ENCODE measurements around the gene C9orf40. TPM values are rescaled to one million over a fixed set of nuclear protein-coding genes. Genes with fewer than 3 reads are reported as not detected.

The C9orf40 gene
- total and polyA plus RNA-seq, 2 experiments from 2014 or later, result 6.1 to 8.5 TPM

DNA sequence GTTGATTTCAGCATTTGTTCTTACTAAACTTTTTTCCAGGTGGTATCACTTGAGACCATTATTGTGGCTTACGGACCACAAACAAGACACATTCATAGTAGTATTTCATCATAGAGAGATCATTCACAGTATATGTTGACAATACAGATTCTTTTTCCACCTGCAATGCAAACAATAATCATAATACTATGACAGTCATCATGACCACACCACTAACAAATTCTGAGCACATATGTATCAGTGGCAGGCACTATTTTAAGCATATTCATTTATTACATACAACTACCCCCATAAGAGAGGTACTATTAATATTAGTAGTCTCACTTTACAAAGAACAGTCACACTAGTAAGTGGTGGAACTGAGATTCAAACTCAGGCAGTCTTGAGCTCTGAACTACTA, 31.0 kb upstream of the C9orf40 start:
- no peaks in the 10 kb centered on the region for H3K9me3 ChIP-seq (ENCODE audit: low read depth)
- no peaks in the 10 kb centered on the region for H3F3A ChIP-seq (ENCODE audit: insufficient read depth)
- H3K36me3 ChIP-seq (ENCODE audit: low read depth), result peaks cover 5% of the 10 kb centered on the region; the same call in 1 of the 2 replicates
- H3K9ac ChIP-seq, result no peak overlapping the region
- H3K4me3 ChIP-seq, result no peak overlapping the region
- WGBS, 2 experiments (ENCODE audit: low coverage in 1 of 2, low lambda C conversion rate in 2 of 2, missing lambda C conversion rate in 2 of 2), result 97 to 100% methylated on average over 1 of the region's 1 CpG
- no peaks in the 10 kb centered on the region for H3K9me2 ChIP-seq (ENCODE audit: insufficient read depth)
- in situ Hi-C loops (cut with MboI), result no loop called here
- H3K4me2 ChIP-seq (ENCODE audit: unreplicated experiment), result no peak overlapping the region
- H3K27ac ChIP-seq, result no peak overlapping the region
- no peaks in the 10 kb centered on the region for H3K4me1 ChIP-seq (ENCODE audit: insufficient read depth)
- no peaks in the 10 kb centered on the region for H3K27me3 ChIP-seq (replicated peaks; ENCODE audit: insufficient read depth)
- H2AFZ ChIP-seq, result no peak overlapping the region
- DNase-seq, result no peak
- H3K79me2 ChIP-seq (ENCODE audit: insufficient read depth), result no peaks in the 10 kb centered on the region
- no peaks in the 10 kb centered on the region for H4K20me1 ChIP-seq (ENCODE audit: insufficient read depth)
- no peak for TF ChIP-seq EZH2phosphoT487 (IDR thresholded peaks at IDR 0.05; ENCODE audit: insufficient read depth, low read depth)

DNA sequence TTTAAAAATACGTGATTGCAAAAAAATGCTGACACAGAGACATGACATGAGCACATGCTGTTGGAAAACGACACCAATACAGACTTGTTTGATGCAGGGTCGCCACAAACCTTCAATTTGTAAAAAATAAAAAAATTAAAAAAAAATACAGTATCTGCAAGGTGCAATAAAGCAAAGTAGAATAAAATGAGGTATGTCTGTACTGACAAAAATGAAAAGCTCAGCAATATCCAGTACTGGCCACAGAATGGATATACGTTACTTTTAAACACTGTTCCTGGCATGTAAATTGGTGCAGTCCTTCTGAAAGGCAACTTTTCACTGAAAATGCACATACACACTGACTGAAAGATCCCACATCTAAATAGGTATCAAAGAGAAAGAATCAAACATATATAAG, 27.1 kb upstream of the C9orf40 start:
- Histone ChIP-seq H3K27ac (no peak overlapping the region), H4K20me1 (ENCODE audit: insufficient read depth) (no peaks in the 10 kb centered on the region), H3K36me3 (ENCODE audit: low read depth) (peaks cover 17% of the 10 kb centered on the region), H3K9ac (no peak overlapping the region), H3K27me3 (replicated peaks; ENCODE audit: insufficient read depth) (no peaks in the 10 kb centered on the region), H3K9me3 (ENCODE audit: low read depth) (no peaks in the 10 kb centered on the region), H3F3A (ENCODE audit: insufficient read depth) (no peaks in the 10 kb centered on the region), H3K4me2 (ENCODE audit: unreplicated experiment) (no peak overlapping the region), H3K4me1 (ENCODE audit: insufficient read depth) (no peaks in the 10 kb centered on the region), H3K4me3 (no peak overlapping the region), H3K9me2 (ENCODE audit: insufficient read depth) (no peaks in the 10 kb centered on the region), H3K79me2 (ENCODE audit: insufficient read depth) (no peaks in the 10 kb centered on the region), H2AFZ (no peak overlapping the region)
- 96 to 97% methylated on average over 4 of the region's 4 CpGs for WGBS, 2 experiments (ENCODE audit: low coverage in 1 of 2, low lambda C conversion rate in 2 of 2, missing lambda C conversion rate in 2 of 2)
- DNase-seq, result no peak
- in situ Hi-C loops (cut with MboI), result no loop called here
- TF ChIP-seq EZH2 (IDR thresholded peaks at IDR 0.05; ENCODE audit: insufficient read depth, poor library complexity, severe bottlenecking) (no peak), EZH2phosphoT487 (IDR thresholded peaks at IDR 0.05; ENCODE audit: insufficient read depth, low read depth) (no peak)

- Histone ChIP-seq H3K27ac (no peak overlapping the region), H3K79me2 (ENCODE audit: insufficient read depth) (no peaks in the 10 kb centered on the region), H4K20me1 (ENCODE audit: insufficient read depth) (no peaks in the 10 kb centered on the region), H3K4me2 (ENCODE audit: unreplicated experiment) (no peak overlapping the region), H3K4me3 (no peak overlapping the region), H3K9me2 (ENCODE audit: insufficient read depth) (no peaks in the 10 kb centered on the region), H2AFZ (no peak overlapping the region), H3F3A (ENCODE audit: insufficient read depth) (no peaks in the 10 kb centered on the region), H3K36me3 (ENCODE audit: low read depth) (peaks cover 11% of the 10 kb centered on the region; the same call in 1 of the 2 replicates), H3K27me3 (replicated peaks; ENCODE audit: insufficient read depth) (no peaks in the 10 kb centered on the region), H3K4me1 (ENCODE audit: insufficient read depth) (no peaks in the 10 kb centered on the region), H3K9ac (no peak overlapping the region), H3K9me3 (ENCODE audit: low read depth) (no peaks in the 10 kb centered on the region)
- no peak for TF ChIP-seq EZH2 (IDR thresholded peaks at IDR 0.05; ENCODE audit: insufficient read depth, poor library complexity, severe bottlenecking)
- no peak for TF ChIP-seq EZH2phosphoT487 (IDR thresholded peaks at IDR 0.05; ENCODE audit: insufficient read depth, low read depth)
- DNase-seq, result no peak
- in situ Hi-C loops (cut with MboI), result no loop called here
- 60 to 61% methylated on average over 4 of the region's 4 CpGs for WGBS, 2 experiments (ENCODE audit: low coverage in 1 of 2, low lambda C conversion rate in 2 of 2, missing lambda C conversion rate in 2 of 2)
These were observed 24.6 kb upstream of the C9orf40 start for GRCh38 chr9:74977287-74977686.

- Histone ChIP-seq H3K9me2 (ENCODE audit: insufficient read depth) (no peaks in the 10 kb centered on the region), H3K9me3 (ENCODE audit: low read depth) (no peaks in the 10 kb centered on the region), H3F3A (ENCODE audit: insufficient read depth) (no peaks in the 10 kb centered on the region), H3K4me2 (ENCODE audit: unreplicated experiment) (no peak overlapping the region), H3K4me3 (no peak overlapping the region), H2AFZ (no peak overlapping the region), H3K36me3 (ENCODE audit: low read depth) (peaks cover 11% of the 10 kb centered on the region; the same call in 1 of the 2 replicates), H3K27me3 (replicated peaks; ENCODE audit: insufficient read depth) (no peaks in the 10 kb centered on the region), H3K79me2 (ENCODE audit: insufficient read depth) (no peaks in the 10 kb centered on the region), H3K9ac (no peak overlapping the region), H3K4me1 (ENCODE audit: insufficient read depth) (no peaks in the 10 kb centered on the region), H3K27ac (no peak overlapping the region), H4K20me1 (ENCODE audit: insufficient read depth) (no peaks in the 10 kb centered on the region)
- 95 to 97% methylated on average over 5 of the region's 5 CpGs for WGBS, 2 experiments (ENCODE audit: low coverage in 1 of 2, low lambda C conversion rate in 2 of 2, missing lambda C conversion rate in 2 of 2)
- no peak for DNase-seq
- TF ChIP-seq EZH2phosphoT487 (IDR thresholded peaks at IDR 0.05; ENCODE audit: insufficient read depth, low read depth), result no peak
- TF ChIP-seq EZH2 (IDR thresholded peaks at IDR 0.05; ENCODE audit: insufficient read depth, poor library complexity, severe bottlenecking), result no peak
- in situ Hi-C loops (cut with MboI), result no loop called here
These were observed 22.8 kb upstream of the C9orf40 start for GRCh38 chr9:74975538-74975937.

DNA sequence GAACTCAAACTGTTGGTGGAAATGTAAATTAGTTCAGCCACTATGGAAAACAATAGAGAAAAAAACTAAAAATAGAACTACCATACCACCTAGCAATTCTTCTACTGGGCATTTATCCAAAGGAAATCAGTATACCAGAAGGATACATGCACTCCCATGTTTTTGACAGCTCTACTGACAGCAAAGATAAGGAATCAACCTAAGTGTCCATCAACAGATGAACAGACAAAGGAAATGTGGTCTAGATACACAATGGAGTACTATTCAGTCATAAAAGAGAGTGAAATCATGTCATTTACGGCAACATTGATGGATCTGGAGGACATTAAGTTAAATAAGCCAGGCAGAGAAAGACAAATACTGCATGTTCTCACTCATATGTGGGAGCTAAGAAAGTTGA, 21.8 kb upstream of the C9orf40 start:
- no peaks in the 10 kb centered on the region for H3K9me3 ChIP-seq (ENCODE audit: low read depth)
- no peak overlapping the region for H3K27ac ChIP-seq
- peaks cover 11% of the 10 kb centered on the region; the same call in 1 of the 2 replicates for H3K36me3 ChIP-seq (ENCODE audit: low read depth)
- 97 to 100% methylated on average over 1 of the region's 1 CpG for WGBS, 2 experiments (ENCODE audit: low coverage in 1 of 2, low lambda C conversion rate in 2 of 2, missing lambda C conversion rate in 2 of 2)
- H3K27me3 ChIP-seq (replicated peaks; ENCODE audit: insufficient read depth), result no peaks in the 10 kb centered on the region
- in situ Hi-C loops (cut with MboI), result no loop called here
- H4K20me1 ChIP-seq (ENCODE audit: insufficient read depth), result no peaks in the 10 kb centered on the region
- no peak overlapping the region for H3K9ac ChIP-seq
- no peak for DNase-seq
- no peak overlapping the region for H2AFZ ChIP-seq
- no peaks in the 10 kb centered on the region for H3K4me1 ChIP-seq (ENCODE audit: insufficient read depth)
- no peak for TF ChIP-seq EZH2 (IDR thresholded peaks at IDR 0.05; ENCODE audit: insufficient read depth, poor library complexity, severe bottlenecking)
- TF ChIP-seq EZH2phosphoT487 (IDR thresholded peaks at IDR 0.05; ENCODE audit: insufficient read depth, low read depth), result no peak
- H3K4me3 ChIP-seq, result no peak overlapping the region
- no peak overlapping the region for H3K4me2 ChIP-seq (ENCODE audit: unreplicated experiment)
- no peaks in the 10 kb centered on the region for H3K9me2 ChIP-seq (ENCODE audit: insufficient read depth)
- no peaks in the 10 kb centered on the region for H3K79me2 ChIP-seq (ENCODE audit: insufficient read depth)
- no peaks in the 10 kb centered on the region for H3F3A ChIP-seq (ENCODE audit: insufficient read depth)

Measured in GM23248 (cell line).